ENCODE data around the gene CCDC127. TPM values are rescaled to one million over a fixed set of nuclear protein-coding genes. Genes with fewer than 3 reads are reported as not detected.

Gene CCDC127
- total RNA-seq, 4 donors from 2014 or later = 1.2 to 4.9 (median 4.8) TPM

DNA sequence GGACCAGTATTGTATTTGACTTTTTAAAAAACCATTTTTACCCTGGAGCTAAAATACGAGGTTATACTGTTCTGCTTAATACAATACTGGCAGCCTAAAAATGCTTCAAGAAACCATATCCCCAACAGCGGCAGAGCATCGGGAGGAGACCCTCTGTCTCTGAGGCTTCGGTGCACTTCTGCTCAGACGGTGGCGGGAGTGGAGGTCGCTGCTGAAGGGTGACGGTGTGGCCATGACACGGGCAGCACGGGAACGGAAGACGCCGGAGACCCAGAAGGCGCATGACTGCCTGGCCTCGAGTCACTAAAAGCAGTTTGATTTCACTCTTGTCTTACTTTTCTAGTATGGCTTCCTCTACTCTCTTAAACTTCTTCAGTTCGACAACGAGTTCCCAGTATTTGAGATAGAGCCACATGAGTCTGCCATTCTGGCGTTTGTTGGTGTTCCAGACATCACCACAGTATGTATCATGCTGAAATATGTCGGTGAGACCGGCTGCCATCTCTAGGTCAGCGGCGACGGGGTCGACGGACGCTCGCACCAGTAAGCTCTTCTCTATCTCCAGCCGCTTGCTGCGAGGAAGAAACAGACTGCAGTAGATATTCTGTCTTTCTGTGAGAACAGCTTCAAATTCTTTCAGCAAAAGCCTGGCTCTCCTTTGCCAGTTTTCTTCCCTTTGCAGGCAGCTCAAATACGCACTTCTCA is 12.8 kb downstream of the CCDC127 start:
- Histone ChIP-seq H3K27ac (no peak overlapping the region), H3K9me3 (no peaks in the 10 kb centered on the region), H3K27me3 (no peaks in the 10 kb centered on the region), H3K4me3 (no peak overlapping the region), H3K36me3 (peaks cover 0 to 5% (median 2%) of the 10 kb centered on the region in 4 donors), H3K4me1 (peaks cover 0 to 5% (median 0%) of the 10 kb centered on the region in 4 donors)
- 95% methylated on average over 10 to 30 of the region's 30 CpGs for WGBS, 2 donors (ENCODE audit: low coverage in 1 of 2)
- TF ChIP-seq, protein P1, sequence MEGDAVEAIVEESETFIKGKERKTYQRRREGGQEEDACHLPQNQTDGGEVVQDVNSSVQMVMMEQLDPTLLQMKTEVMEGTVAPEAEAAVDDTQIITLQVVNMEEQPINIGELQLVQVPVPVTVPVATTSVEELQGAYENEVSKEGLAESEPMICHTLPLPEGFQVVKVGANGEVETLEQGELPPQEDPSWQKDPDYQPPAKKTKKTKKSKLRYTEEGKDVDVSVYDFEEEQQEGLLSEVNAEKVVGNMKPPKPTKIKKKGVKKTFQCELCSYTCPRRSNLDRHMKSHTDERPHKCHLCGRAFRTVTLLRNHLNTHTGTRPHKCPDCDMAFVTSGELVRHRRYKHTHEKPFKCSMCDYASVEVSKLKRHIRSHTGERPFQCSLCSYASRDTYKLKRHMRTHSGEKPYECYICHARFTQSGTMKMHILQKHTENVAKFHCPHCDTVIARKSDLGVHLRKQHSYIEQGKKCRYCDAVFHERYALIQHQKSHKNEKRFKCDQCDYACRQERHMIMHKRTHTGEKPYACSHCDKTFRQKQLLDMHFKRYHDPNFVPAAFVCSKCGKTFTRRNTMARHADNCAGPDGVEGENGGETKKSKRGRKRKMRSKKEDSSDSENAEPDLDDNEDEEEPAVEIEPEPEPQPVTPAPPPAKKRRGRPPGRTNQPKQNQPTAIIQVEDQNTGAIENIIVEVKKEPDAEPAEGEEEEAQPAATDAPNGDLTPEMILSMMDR (IDR thresholded peaks at IDR 0.05) = no peak
- TF ChIP-seq POLR2A (IDR thresholded peaks at IDR 0.05) = no peak
- no peak for TF ChIP-seq POLR2AphosphoS5 (IDR thresholded peaks at IDR 0.05)
- no peak for TF ChIP-seq EP300 (IDR thresholded peaks at IDR 0.05; ENCODE audit: low read depth)
- intact Hi-C loops (cut with DNase I; ENCODE audit: low total_unique reads) = no loop called here
- no peak for DNase-seq
- in situ Hi-C loops (cut with MboI; ENCODE audit: low pct_ligation_motif_present in 1 of 4, low pct_unique_long_range_greater_than_20kb in 1 of 4, low sequenced_read_pairs in 3 of 4) = no loop called here

DNA sequence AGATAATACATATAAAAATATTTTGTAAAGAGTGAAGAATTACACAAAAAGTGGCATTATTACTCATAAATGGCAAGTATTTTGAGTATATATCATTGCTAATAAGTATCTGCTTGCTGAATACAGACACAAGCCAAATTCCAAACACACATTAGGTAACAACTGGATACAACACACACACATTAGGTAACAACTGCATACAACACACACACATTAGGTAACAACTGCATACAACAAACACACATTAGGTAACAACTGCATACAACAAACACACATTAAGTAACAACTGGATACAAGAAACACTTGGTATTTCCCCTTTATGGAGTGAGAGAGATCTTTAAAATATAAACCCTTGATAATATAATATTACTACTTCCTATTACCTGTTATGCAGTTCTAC is 13.5 kb downstream of the CCDC127 start:
- H3K27ac ChIP-seq = no peak overlapping the region
- intact Hi-C loops (cut with DNase I; ENCODE audit: low total_unique reads) (no loop called here), in situ Hi-C loops (cut with MboI; ENCODE audit: low pct_ligation_motif_present in 1 of 4, low pct_unique_long_range_greater_than_20kb in 1 of 4, low sequenced_read_pairs in 3 of 4) (no loop called here)
- no peaks in the 10 kb centered on the region for H3K27me3 ChIP-seq
- TF ChIP-seq POLR2A (IDR thresholded peaks at IDR 0.05) (no peak), EP300 (IDR thresholded peaks at IDR 0.05; ENCODE audit: low read depth) (no peak), POLR2AphosphoS5 (IDR thresholded peaks at IDR 0.05) (no peak)
- TF ChIP-seq, protein P1 (IDR thresholded peaks at IDR 0.05) = no peak
- H3K4me1 ChIP-seq = no peaks in the 10 kb centered on the region
- no peak for DNase-seq
- no peaks in the 10 kb centered on the region for H3K9me3 ChIP-seq
- H3K36me3 ChIP-seq = peaks cover 0 to 5% (median 2%) of the 10 kb centered on the region in 4 donors
- no peak overlapping the region for H3K4me3 ChIP-seq

DNA sequence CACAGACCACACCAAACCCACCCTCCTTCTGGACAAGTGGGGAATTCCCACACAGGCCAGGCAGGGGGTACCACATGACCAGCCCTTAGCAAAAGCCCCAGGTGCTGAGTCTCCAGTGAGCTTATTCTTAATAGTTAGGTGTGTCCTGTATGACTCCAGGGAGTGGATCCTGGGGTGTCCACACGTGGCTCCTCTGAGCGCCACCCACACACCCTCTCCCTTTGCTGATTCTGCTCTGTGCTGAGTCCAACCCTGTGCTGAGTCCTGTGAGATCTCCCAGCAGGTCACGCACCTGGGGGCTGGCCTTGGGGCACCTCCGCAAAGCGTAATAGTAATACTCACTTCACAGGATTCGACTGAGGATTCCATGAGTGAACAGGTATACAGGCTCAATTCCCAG is 14.0 kb downstream of the CCDC127 start:
- in situ Hi-C loops (cut with MboI; ENCODE audit: low pct_ligation_motif_present in 1 of 4, low pct_unique_long_range_greater_than_20kb in 1 of 4, low sequenced_read_pairs in 3 of 4) = no loop called here
- no peak for TF ChIP-seq POLR2A (IDR thresholded peaks at IDR 0.05)
- no peak for TF ChIP-seq EP300 (IDR thresholded peaks at IDR 0.05; ENCODE audit: low read depth)
- TF ChIP-seq, protein P1 (IDR thresholded peaks at IDR 0.05) = no peak
- no peak for TF ChIP-seq POLR2AphosphoS5 (IDR thresholded peaks at IDR 0.05)
- no peak overlapping the region for H3K4me3 ChIP-seq
- intact Hi-C loops (cut with DNase I; ENCODE audit: low total_unique reads) = no loop called here
- H3K27me3 ChIP-seq = no peaks in the 10 kb centered on the region
- no peak for DNase-seq
- WGBS, 2 donors (ENCODE audit: low coverage in 1 of 2) = 95 to 100% methylated on average over 2 to 6 of the region's 6 CpGs
- no peaks in the 10 kb centered on the region for H3K9me3 ChIP-seq
- H3K27ac ChIP-seq = no peak overlapping the region
- peaks cover 0 to 5% (median 2%) of the 10 kb centered on the region in 4 donors for H3K36me3 ChIP-seq
- H3K4me1 ChIP-seq = no peaks in the 10 kb centered on the region

DNA sequence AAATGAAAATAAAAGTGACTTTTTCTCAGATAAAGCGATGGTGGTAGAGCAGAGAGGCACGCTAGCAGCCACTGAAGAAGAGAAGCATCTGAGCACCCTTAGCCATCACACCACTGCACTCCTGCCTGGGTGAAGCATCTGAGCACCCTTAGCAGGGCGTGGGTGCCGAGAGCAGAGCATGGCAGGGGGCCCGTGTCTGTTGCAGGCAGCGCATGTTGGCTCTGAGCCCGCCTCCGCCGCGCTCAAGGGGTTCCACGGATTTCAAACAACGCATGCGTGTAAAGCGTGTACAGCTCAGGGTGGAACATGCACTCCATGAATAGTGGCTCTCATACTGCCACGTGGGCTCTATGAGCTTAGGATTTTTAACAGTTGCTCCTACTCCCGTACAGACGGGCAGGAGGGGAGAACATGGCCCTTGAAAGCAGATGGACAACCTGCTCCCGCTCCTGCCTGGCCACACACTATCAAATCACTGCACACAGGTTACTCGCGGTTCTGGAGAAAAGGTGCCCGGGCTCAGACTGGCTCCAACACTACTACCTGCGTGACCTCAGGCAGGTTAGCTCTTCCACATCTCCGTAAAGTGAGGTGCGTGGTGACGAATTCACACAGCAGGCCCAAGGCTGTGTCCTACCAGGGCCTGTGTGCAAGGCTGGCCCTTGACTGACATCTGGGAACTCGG is 14.6 kb downstream of the CCDC127 start:
- Histone ChIP-seq H3K4me1 (no peaks in the 10 kb centered on the region), H3K27me3 (no peaks in the 10 kb centered on the region), H3K4me3 (no peak overlapping the region), H3K27ac (no peak overlapping the region), H3K9me3 (no peaks in the 10 kb centered on the region), H3K36me3 (peaks cover 0 to 5% (median 2%) of the 10 kb centered on the region in 4 donors)
- WGBS, 2 donors (ENCODE audit: low coverage in 1 of 2) = 98% methylated on average over 26 of the region's 26 CpGs; no CpG with 5 or more reads in 1 of the 2 donors
- TF ChIP-seq POLR2A (IDR thresholded peaks at IDR 0.05) = no peak
- TF ChIP-seq, protein P1 (IDR thresholded peaks at IDR 0.05) = no peak
- TF ChIP-seq POLR2AphosphoS5 (IDR thresholded peaks at IDR 0.05) = no peak
- no peak for TF ChIP-seq EP300 (IDR thresholded peaks at IDR 0.05; ENCODE audit: low read depth)
- intact Hi-C loops (cut with DNase I; ENCODE audit: low total_unique reads) (no loop called here), in situ Hi-C loops (cut with MboI; ENCODE audit: low pct_ligation_motif_present in 1 of 4, low pct_unique_long_range_greater_than_20kb in 1 of 4, low sequenced_read_pairs in 3 of 4) (no loop called here)
- no peak for DNase-seq
